LNCaP clone FGC (cell line): Measurements from ENCODE around the gene RFLNA.

ENCODE experiments used
- DNase-seq: peaks from one replicate; pipeline ENCODE4 v3.0.0-alpha.2; 2011; ENCODE audit warnings: low read depth
- H3K4me3 ChIP-seq: 2 replicates; pipeline ENCODE4 v1.5.1; 2011; ENCODE audit warnings: mild to moderate bottlenecking, low read depth, low read length, control low read depth
- CTCF ChIP-seq: IDR thresholded peaks from 2 replicates; pipeline ENCODE4 v1.5.1; 2012; ENCODE audit warnings: mild to moderate bottlenecking; ENCODE audit not compliant: control insufficient read depth, insufficient read depth; ENCODE audit errors: extremely low read depth

Gene RFLNA

GRCh38 chr12:124344022-124344421 is 49.1 kb downstream of the RFLNA start:
- no peak for TF ChIP-seq CTCF
- H3K4me3 ChIP-seq = no peak overlapping the region
- no peak for DNase-seq

- no peak for DNase-seq
- no peak overlapping the region for H3K4me3 ChIP-seq
- no peak for TF ChIP-seq CTCF
Observed at GRCh38 chr12:124344526-124344925, 49.6 kb downstream of the RFLNA start.

GRCh38 chr12:124345795-124346194 is 50.9 kb downstream of the RFLNA start:
- TF ChIP-seq CTCF = no peak
- no peak overlapping the region for H3K4me3 ChIP-seq
- no peak for DNase-seq

DNA sequence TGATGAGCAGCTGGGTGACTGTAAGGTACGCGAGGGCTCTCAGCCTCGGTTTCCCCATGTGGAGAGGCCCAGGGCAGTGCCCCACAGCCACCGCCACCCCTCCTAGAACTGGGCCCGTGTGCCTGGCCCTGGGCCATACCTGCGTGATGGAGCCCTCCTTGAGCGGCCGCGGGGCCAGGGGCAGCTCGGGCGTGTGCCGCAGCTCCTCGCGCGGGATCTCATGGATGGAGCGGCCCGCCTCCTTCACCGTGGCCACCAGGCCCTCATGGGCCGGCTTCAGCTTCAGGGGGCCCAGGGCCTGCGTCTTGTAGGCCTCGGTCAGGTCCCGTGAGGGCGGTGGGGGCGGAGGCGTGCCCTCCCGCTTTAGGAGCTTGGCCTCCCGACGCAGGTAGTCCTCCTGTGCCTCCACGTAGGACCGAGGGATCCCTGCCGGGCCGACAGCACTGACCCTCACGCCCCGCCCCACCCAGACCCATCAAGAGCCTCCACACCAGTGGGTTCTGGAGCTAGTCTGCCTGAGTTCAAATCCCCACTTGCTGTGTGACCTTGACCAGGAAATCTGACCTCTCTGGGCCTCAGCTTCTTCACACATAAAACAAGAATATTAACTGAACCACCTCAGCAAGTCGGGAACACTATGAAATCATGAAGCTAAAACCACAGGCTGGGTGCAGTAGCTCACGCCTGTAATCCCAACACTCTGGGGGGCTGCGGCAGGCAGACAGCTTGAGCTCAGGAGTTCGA is 51.7 kb downstream of the RFLNA start:
- H3K4me3 ChIP-seq = no peak overlapping the region
- DNase-seq = no peak
- TF ChIP-seq CTCF = no peak

DNA sequence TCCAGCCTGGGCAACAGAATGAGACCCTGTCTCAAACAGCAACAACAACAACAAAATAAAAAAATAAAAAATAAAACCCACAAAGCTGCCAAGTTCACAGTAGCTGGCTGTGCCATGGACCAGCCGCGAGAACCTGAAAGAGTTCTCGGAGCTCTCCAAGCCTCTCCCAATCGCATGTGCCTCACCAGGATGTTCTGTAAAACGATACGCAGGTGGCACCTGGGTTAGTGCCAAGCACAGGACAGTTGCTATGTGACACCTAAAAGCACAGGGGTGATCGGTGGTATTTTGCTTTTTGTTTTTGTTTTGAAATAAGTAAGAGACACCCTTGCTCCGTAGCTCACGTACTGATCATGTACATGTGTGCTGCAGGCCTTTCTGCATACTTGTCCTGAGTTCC is 52.4 kb downstream of the RFLNA start:
- no peak overlapping the region for H3K4me3 ChIP-seq
- DNase-seq = no peak
- no peak for TF ChIP-seq CTCF

- no peak overlapping the region for H3K4me3 ChIP-seq
- TF ChIP-seq CTCF = peak; percentile 34
- DNase-seq = no peak
Observed at GRCh38 chr12:124347805-124348658, 53.1 kb downstream of the RFLNA start.
